Osteoblast (primary cell): Measurements from ENCODE around the gene CDKN2B-AS1. TPM values are rescaled to one million over a fixed set of nuclear protein-coding genes. Genes with fewer than 3 reads are reported as not detected.

Experiments used
- DNase-seq: peaks from one replicate; pipeline ENCODE4 v3.0.0; 2011; ENCODE audit warnings: low spot score, mixed read lengths; ENCODE audit not compliant: insufficient read length; ENCODE audit errors: missing footprints
- H2AFZ ChIP-seq: 2 replicates; pipeline ENCODE4 v1.6.0; 2011; ENCODE audit warnings: mild to moderate bottlenecking, low read length
- H3K27ac ChIP-seq: 2 replicates; pipeline ENCODE4 v1.5.1; 2011; ENCODE audit warnings: mild to moderate bottlenecking, low read depth, low read length, moderate library complexity
- H3K27me3 ChIP-seq: 2 replicates; pipeline ENCODE4 v1.6.0; 2012; ENCODE audit warnings: mild to moderate bottlenecking, control low read depth, inconsistent platforms, low read length, moderate library complexity; ENCODE audit not compliant: insufficient read depth
- H3K36me3 ChIP-seq: 2 replicates; pipeline ENCODE4 v1.5.1; 2011; ENCODE audit warnings: mild to moderate bottlenecking, low read length, control low read depth, moderate library complexity; ENCODE audit not compliant: insufficient read depth
- H3K4me1 ChIP-seq: 2 replicates; pipeline ENCODE4 v1.5.1; 2011; ENCODE audit warnings: mild to moderate bottlenecking, low read length, control low read depth, moderate library complexity; ENCODE audit not compliant: insufficient read depth
- H3K4me2 ChIP-seq: 2 replicates; pipeline ENCODE4 v1.6.0; 2011; ENCODE audit warnings: mild to moderate bottlenecking, low read length; ENCODE audit not compliant: insufficient read depth
- H3K4me3 ChIP-seq: fragments of 200-600 bp; sonication (generic); 3 replicates; pipeline ENCODE4 v1.5.1; 2012; ENCODE audit warnings: mild to moderate bottlenecking, low read length, inconsistent platforms; ENCODE audit not compliant: insufficient read depth
- H3K79me2 ChIP-seq: 2 replicates; pipeline ENCODE4 v1.6.0; 2012; ENCODE audit warnings: mild to moderate bottlenecking, low read length, control low read depth, inconsistent platforms; ENCODE audit not compliant: insufficient read depth
- H3K9me3 ChIP-seq: 2 replicates; pipeline ENCODE4 v1.5.1; 2011; ENCODE audit warnings: low read depth, low read length, control low read depth
- H4K20me1 ChIP-seq: 2 replicates; pipeline ENCODE4 v1.6.0; 2012; ENCODE audit warnings: mild to moderate bottlenecking, low read length, control low read depth; ENCODE audit not compliant: insufficient read depth
- total RNA-seq: library from RNA; depleted of rRNA; stranded (reverse); fragments of >200 nt; gene quantifications from 2 replicates; pipeline ENCODE4 v1.2.3, GENCODE V29; 2012
- TF ChIP-seq, protein P1 (sequence below): IDR thresholded peaks from 2 replicates; pipeline ENCODE4 v1.5.1; 2011; ENCODE audit warnings: mild to moderate bottlenecking, low read depth, low read length, moderate library complexity; ENCODE audit errors: extremely low read depth

CDKN2B-AS1 gene
- total RNA-seq, 1 donor = 15.2 TPM

- Histone ChIP-seq H3K79me2 (no peaks in the 10 kb centered on the region), H3K27ac (peak overlapping the region; percentile 68), H3K4me3 (no peak overlapping the region), H4K20me1 (no peaks in the 10 kb centered on the region), H3K27me3 (no peaks in the 10 kb centered on the region), H3K4me2 (peak overlapping the region; percentile 42), H3K36me3 (no peaks in the 10 kb centered on the region), H3K4me1 (peaks cover 17% of the 10 kb centered on the region), H2AFZ (no peak overlapping the region), H3K9me3 (no peaks in the 10 kb centered on the region)
- TF ChIP-seq, protein P1, sequence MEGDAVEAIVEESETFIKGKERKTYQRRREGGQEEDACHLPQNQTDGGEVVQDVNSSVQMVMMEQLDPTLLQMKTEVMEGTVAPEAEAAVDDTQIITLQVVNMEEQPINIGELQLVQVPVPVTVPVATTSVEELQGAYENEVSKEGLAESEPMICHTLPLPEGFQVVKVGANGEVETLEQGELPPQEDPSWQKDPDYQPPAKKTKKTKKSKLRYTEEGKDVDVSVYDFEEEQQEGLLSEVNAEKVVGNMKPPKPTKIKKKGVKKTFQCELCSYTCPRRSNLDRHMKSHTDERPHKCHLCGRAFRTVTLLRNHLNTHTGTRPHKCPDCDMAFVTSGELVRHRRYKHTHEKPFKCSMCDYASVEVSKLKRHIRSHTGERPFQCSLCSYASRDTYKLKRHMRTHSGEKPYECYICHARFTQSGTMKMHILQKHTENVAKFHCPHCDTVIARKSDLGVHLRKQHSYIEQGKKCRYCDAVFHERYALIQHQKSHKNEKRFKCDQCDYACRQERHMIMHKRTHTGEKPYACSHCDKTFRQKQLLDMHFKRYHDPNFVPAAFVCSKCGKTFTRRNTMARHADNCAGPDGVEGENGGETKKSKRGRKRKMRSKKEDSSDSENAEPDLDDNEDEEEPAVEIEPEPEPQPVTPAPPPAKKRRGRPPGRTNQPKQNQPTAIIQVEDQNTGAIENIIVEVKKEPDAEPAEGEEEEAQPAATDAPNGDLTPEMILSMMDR = no peak
- DNase-seq = peak; percentile 38
Measured at GRCh38 chr9:22136461-22137096, 142.0 kb downstream of the CDKN2B-AS1 start.

GRCh38 chr9:22138956-22139660 lies 144.5 kb downstream of the CDKN2B-AS1 start:
- TF ChIP-seq, protein P1 = no peak
- H2AFZ ChIP-seq = no peak overlapping the region
- H3K4me2 ChIP-seq = no peak overlapping the region
- no peak overlapping the region for H3K4me3 ChIP-seq
- H3K27me3 ChIP-seq = no peaks in the 10 kb centered on the region
- H3K4me1 ChIP-seq = peaks cover 28% of the 10 kb centered on the region
- no peaks in the 10 kb centered on the region for H4K20me1 ChIP-seq
- H3K79me2 ChIP-seq = no peaks in the 10 kb centered on the region
- no peaks in the 10 kb centered on the region for H3K9me3 ChIP-seq
- H3K36me3 ChIP-seq = no peaks in the 10 kb centered on the region
- H3K27ac ChIP-seq = no peak overlapping the region
- no peak for DNase-seq

- no peak overlapping the region for H3K4me2 ChIP-seq
- no peaks in the 10 kb centered on the region for H3K79me2 ChIP-seq
- no peaks in the 10 kb centered on the region for H3K9me3 ChIP-seq
- no peak overlapping the region for H2AFZ ChIP-seq
- DNase-seq = no peak
- H3K36me3 ChIP-seq = no peaks in the 10 kb centered on the region
- H3K27ac ChIP-seq = no peak overlapping the region
- H4K20me1 ChIP-seq = no peaks in the 10 kb centered on the region
- TF ChIP-seq, protein P1 = no peak
- no peaks in the 10 kb centered on the region for H3K27me3 ChIP-seq
- H3K4me3 ChIP-seq = no peak overlapping the region
- peaks cover 21% of the 10 kb centered on the region for H3K4me1 ChIP-seq
Measured at GRCh38 chr9:22141908-22142307, 147.3 kb downstream of the CDKN2B-AS1 start.

- H4K20me1 ChIP-seq = no peaks in the 10 kb centered on the region
- no peaks in the 10 kb centered on the region for H3K36me3 ChIP-seq
- no peaks in the 10 kb centered on the region for H3K27me3 ChIP-seq
- H3K4me3 ChIP-seq = no peak overlapping the region
- no peak overlapping the region for H3K27ac ChIP-seq
- TF ChIP-seq, protein P1 = no peak
- H3K9me3 ChIP-seq = no peaks in the 10 kb centered on the region
- H2AFZ ChIP-seq = no peak overlapping the region
- H3K4me1 ChIP-seq = peaks cover 23% of the 10 kb centered on the region
- peak overlapping the region; percentile 24 for H3K4me2 ChIP-seq
- no peaks in the 10 kb centered on the region for H3K79me2 ChIP-seq
- DNase-seq = no peak
Measured at GRCh38 chr9:22142671-22143070, 148.1 kb downstream of the CDKN2B-AS1 start.
